Endometrial microvascular endothelial cells (primary cell): ENCODE data around the gene RABGGTA. TPM values are rescaled to one million over a fixed set of nuclear protein-coding genes. Genes with fewer than 3 reads are reported as not detected.

ENCODE experiments used
- in situ Hi-C: cut with HindIII; loops from 2 replicates; pipeline ENCODE4 v1.10.0; 2017; ENCODE audit warnings: low sequenced_read_pairs, low pct_unique_long_range_greater_than_20kb; ENCODE audit errors: inconsistent ontology term
- total RNA-seq: library from RNA; depleted of rRNA; stranded (reverse); fragments of >200 nt; gene quantifications from one replicate; pipeline ENCODE4 v1.2.3, GENCODE V29; 2015; ENCODE audit errors: inconsistent ontology term

The RABGGTA gene
- total RNA-seq, 1 donor from 2014 or later, result 59.6 TPM

DNA sequence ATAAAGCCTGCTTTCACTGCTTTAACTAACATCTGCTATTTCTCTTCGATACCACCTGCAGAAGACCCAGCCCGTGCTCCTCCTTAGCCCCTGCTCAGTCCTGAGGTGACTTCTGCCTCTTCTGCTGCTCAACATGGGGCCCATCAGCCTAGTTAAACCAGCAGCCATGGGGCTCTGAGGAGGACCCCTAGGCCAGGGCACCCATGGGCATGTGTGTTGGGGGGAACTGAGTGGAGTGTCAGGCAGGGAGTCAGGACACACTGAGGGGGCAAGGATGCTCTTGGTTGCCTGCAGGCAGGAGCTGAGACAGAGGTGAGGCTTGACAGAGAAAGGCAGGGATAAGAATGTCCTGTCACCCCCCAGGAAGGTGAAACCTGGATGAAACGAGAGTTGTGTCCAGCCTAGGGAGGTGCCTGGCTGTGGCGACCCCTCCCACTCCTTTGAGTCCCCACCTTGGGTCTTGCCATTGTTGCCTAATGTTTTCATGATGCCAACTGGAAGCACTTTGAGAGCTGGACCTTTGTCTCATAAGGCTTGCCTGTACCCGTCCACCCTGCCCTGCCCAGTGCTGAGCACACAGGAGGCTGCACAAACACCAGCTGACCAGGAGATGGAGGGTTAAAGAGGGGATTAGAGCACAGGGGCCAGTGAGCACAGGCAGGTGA is 12.5 kb upstream of the RABGGTA start:
- in situ Hi-C loops, result no loop called here

DNA sequence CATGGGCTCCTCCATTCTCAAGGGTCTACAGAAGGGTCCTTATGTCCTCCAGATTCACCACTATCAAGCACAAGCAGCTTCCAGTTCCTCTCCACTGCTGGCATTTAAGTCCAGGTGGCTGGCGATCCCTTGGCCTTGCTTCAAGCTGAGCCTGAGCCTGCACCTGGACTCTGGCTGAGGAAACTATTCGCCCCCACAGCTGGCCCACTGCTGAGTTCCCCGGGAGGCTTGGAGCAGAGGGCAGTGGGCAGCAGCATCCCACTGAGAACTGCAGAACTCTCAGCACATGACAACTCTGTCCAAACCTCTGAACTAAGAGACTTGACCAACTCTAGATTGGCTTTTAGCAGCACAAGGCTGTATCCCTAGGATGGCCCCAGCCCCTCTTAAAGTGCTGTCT is 11.3 kb upstream of the RABGGTA start:
- in situ Hi-C loops, result no loop called here

GRCh38 chr14:24281636-24282035 is 10.2 kb upstream of the RABGGTA start:
- in situ Hi-C loops, result no loop called here

DNA sequence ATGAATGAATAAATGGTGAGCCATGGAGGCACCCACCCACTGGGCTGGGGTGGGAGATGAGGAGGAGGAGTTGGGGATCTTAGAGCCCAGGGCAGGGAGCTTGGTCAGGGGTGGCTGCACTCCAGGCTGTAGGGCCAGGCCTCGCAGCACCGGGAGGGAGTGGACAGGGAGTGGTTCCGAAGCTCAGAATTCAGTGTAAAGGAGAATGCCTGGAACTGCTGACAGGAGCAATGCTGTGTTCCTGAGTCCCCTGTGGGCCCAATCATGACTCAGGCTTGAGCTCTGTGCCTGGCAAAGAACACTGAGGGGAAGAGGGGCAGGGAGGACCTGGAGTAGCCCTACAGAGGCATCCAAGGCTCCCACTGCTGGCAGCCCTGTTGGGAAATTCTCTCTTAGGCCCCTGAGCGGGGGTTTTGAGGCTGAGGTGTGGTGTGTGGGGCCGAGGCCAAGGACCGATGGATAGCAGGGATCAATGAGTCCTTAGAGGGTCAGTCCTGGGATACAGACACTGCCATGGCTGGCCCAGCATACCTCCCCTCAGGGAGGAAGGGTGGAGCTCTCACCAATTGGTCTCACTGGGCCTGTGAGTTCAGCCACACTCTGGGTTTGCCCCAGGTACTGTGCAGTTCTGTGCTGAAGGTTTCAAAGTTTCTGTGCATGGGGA is 9.5 kb upstream of the RABGGTA start:
- in situ Hi-C loops, result no loop called here

GRCh38 chr14:24279301-24280186 is 8.1 kb upstream of the RABGGTA start:
- in situ Hi-C loops, result no loop called here

GRCh38 chr14:24278424-24278823 is 7.0 kb upstream of the RABGGTA start:
- in situ Hi-C loops, result no loop called here

DNA sequence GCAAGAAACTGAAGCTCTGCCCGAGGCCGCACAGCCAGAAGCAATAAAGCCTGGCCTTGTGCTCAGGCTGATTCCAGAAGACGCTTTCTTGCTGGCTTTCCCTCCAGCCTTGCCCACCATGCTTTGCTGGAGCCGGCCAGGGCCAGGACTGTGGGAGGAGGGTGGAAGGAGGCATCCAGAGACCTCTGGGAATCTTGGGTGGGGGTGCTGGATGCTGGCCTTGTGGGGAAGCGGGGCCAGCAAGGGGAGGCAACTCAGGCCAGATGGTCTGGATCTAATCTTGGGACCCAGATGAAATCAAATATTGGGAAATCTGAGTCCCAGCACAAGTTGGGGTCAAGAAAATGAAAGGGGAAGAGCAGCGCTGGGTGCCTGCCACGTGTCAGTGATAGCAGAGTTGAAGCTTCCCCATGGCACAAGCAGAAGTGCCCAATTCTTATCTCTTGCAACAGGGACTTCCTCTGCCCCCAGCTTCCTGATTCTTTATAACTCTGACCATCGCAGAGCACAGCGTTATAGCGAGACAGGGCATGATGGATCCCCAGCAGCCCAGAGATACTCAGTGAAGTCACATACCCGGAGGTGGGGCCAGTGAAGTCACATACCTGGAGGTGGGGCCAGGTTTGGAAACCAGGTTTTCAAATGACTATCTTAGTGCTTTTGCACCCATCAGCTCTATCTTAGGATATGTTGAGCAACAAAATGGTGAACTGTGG is 6.4 kb upstream of the RABGGTA start:
- in situ Hi-C loops, result no loop called here

GRCh38 chr14:24277071-24277470 is 5.7 kb upstream of the RABGGTA start:
- in situ Hi-C loops, result no loop called here

- in situ Hi-C loops, result no loop called here
Measured at GRCh38 chr14:24274101-24274543, 2.7 kb upstream of the RABGGTA start.

DNA sequence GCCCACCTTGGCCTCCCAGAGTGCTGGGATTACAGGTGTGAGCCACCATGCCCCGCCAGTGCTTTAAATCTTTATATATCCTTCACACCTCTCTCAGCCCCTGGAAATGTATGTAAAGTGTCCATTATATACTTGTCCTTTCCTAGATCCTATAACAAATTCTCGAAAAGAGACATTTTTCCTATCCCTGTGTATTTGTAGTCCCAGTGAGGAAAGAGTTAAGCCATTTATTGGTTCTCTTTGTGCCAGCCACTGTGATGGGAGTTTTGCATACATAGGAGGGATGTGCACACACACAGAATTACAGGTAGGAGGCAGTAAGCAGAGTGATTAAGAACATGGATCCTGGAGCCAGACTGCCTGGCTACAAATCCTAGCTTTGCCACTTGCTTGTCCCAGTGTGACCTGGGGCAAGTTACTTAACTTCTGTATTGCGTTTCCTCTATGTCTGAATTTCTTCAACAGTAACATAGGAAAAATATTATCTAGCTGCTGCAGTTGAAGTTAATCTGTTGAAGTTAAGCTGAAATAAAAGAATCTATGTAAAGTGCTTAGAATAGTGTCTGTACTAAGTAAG is 2.1 kb upstream of the RABGGTA start:
- in situ Hi-C loops, result no loop called here

DNA sequence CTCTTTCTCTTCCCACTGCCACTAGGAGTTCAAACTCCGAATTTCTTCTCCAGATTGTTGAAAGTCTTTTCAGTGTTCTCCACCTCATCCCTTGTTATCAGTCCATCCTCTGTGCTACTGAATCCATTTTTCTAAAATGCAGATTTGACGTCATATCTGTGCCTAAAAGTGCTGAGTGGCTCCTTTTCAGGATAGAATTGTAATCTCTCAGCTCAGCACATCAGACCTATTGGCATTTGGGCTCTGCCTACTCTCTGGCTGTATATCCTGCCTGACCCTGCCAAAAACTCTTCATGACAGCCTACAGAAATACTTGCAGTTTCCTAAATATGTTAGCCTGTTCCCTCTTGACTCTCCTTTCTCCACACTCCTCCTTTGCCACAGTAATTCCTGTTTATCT is 1.1 kb upstream of the RABGGTA start:
- in situ Hi-C loops, result no loop called here

DNA sequence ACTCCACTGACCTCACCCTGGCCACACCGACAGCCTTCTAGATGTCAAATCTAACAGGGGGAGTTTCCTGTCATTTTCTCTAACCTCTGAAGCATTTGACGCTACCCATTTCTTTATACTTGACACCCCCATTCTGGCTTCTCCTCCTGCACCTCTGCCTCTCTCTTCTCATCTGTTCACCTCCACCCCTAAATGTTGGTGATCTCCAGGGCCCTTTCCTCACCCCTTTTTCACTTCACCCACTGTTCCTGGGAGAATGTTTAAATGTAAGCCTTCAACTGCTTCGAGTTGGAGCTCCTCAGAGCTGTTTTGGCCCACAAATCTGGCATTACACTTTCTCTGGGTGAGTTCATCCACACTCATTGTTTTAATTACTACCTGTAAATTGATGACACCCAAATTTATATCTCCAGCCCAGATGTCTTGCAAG is 452 bp upstream of the RABGGTA start:
- in situ Hi-C loops, result no loop called here

DNA sequence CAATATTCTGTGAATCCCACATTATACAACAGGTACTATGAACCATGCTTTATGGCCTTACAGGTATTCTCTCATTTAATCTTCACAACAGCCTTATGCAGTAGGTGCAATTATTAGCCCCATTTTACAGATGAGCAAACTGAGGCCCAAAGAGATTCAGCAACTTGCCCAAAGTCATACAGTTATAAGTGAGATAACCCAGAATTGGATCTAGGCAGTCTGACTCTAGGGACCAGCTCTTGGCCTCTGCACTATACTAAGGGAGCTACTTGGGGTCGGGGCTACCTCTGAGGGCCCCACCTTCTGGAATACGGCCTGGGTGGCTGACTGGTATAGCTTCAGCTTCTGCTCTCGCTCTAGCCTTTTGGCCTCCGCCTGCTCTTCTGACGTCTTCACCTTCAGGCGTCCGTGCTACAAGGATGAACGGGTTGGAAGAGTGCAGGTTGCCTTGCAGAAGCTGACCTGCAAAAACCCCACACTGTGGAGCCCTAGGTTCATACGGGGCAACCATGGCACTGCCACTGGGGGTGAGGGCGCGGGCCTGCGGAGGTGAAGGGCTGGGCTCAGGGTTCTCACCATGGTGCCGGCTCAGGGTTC is 762 bp downstream of the RABGGTA start:
- in situ Hi-C loops, result no loop called here

DNA sequence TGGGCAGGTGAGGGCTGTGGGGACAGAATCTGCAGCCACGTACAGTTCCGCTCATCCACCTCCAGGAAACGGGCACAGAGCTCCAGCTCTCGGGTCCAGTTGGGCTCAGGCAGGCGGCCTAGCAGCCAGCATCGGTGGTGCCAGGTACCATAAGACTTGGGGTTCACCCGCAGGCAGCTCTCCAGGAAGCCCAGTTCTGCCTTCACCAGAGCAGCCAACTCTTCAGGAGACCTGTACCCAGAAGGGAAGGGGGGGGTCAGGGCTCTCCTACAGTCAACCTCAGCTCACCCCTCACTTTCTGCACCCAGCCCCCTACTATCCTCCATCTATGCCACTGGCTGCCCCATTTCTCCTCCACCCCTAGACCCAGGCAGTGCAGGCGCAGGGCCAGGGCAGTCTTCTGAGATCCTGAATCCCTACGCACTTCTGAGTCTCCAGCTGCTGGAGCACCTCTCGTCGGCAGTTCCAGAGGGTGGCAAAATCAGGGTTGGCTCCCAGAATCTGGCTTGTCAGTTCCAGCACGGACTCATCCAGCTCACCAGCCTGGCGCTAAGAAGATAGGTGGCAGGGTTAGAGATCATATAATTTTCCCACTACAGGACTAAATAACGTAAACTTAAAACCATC is 1.4 kb downstream of the RABGGTA start:
- in situ Hi-C loops, result no loop called here

GRCh38 chr14:24269368-24269767 is 2.0 kb downstream of the RABGGTA start:
- in situ Hi-C loops, result no loop called here

DNA sequence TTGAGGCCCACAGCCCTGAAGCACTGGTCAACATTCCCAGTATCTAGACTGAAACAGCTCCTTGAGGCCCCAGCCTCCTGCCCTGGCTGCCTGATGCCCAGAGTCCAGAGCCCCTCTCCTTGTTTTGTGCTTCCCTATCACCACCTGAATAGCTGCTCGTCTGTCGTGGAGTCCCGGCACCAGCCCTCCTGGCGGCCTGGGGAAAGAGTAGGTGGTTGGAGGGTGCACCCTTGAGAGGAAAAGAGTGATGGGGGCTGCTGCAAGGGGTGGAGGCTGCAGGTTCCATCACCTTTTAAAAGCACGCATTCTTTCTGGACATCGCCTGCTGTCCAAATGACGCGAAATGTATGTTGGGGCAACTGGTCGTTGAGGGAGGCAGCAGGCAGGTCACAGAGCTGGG is 3.2 kb downstream of the RABGGTA start:
- in situ Hi-C loops, result no loop called here

GRCh38 chr14:24267516-24267915 is 3.9 kb downstream of the RABGGTA start:
- in situ Hi-C loops, result no loop called here
